Choroid plexus epithelial cell (primary cell): ENCODE results near the gene EMX2.

Experiments
- DNase-seq: peaks from one replicate; pipeline ENCODE4 v3.0.0-alpha.2; 2010; ENCODE audit warnings: low read depth
- H3K4me3 ChIP-seq: 2 replicates; pipeline ENCODE4 v1.5.1; 2011; ENCODE audit warnings: low read depth, mild to moderate bottlenecking, control low read depth, low read length, moderate library complexity
- CTCF ChIP-seq: conservative IDR thresholded peaks from 2 replicates; pipeline ENCODE4 v1.5.1; 2011; ENCODE audit warnings: low read depth, mild to moderate bottlenecking, control low read depth, inconsistent platforms, low read length, moderate library complexity

EMX2 gene

GRCh38 chr10:117542706-117543224 is at the start of gene EMX2:
EMX2 (plus strand) TSS chr10:117542746; CDS start chr10:117543268, 522 bp downstream.
- DNase-seq: no peak
- peak within 1 kb of the TSS; percentile 65 for H3K4me3 ChIP-seq
- no peak for TF ChIP-seq CTCF

GRCh38 chr10:117496031-117496430 is 46.5 kb upstream of the EMX2 start:
- TF ChIP-seq CTCF: no peak
- DNase-seq: no peak
- no peak overlapping the region for H3K4me3 ChIP-seq

- H3K4me3 ChIP-seq: no peak overlapping the region
- TF ChIP-seq CTCF: peak; percentile 98
- peak; percentile 87 for DNase-seq
Measured at GRCh38 chr10:117496616-117497028, 45.9 kb upstream of the EMX2 start.

GRCh38 chr10:117497736-117498135 is 44.8 kb upstream of the EMX2 start:
- no peak for DNase-seq
- H3K4me3 ChIP-seq: no peak overlapping the region
- TF ChIP-seq CTCF: no peak

- no peak for TF ChIP-seq CTCF
- H3K4me3 ChIP-seq: no peak overlapping the region
- no peak for DNase-seq
Measured at GRCh38 chr10:117499248-117500105, 43.1 kb upstream of the EMX2 start.

- no peak overlapping the region for H3K4me3 ChIP-seq
- DNase-seq: no peak
- TF ChIP-seq CTCF: no peak
Measured at GRCh38 chr10:117500456-117500855, 42.1 kb upstream of the EMX2 start.
